NCI-H345 treated with DMSO at 0.1 percent for 48 hours (cell line): ENCODE measurements around the gene PAQR3.

Experiments used
- DNase-seq: peaks from one replicate; lab custom pipeline; 2025; ENCODE audit not compliant: unreplicated experiment; lab: John Stamatoyannopoulos, UW

PAQR3 gene

DNA sequence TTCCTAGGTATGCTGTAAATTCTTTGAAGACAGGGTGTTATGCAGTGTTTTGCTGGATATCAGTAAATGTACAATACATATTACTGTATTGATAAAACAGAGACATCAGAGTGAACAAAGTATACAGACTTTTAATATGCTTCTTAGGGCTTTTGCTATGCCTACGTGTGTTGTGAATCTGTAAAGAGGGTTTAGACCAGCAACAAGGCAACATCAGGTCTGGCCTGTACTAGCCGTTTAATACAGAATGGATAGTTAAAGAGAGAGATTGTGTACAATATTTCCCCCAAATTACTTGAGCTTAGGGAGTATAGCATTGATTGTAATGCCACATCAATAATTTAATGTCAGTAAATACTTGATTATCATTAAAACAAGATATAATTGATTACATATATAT lies 75.2 kb downstream of the PAQR3 start:
- DNase-seq = no peak

DNA sequence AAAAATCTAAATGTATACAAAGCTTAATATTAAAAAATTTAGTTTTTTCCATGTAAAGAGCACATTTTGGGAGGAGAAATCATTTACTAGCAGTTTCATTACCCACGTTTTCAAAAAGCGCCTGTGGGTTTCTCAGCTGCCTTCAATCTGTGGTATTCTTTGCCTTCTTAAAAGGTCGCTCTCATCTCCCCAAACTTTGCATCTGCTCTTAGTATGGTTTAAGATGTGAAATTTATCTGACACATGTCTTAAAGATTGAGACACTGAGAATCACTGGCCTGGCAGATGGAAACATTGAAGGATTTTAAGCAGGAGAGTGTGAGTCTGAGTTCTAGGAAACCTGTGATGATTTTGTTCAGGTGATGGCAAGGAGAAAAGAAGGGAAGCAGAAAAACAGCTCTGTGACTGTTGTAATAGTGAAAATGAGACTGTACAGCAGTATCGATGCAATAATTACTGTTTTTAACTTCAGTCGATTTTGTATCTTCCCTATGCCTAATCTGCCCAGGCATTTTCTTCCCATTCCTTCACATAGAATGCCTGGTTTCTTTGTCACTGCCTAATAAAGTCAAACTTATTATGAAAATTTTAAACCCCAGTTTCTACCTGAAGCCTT lies 75.9 kb downstream of the PAQR3 start:
- DNase-seq = no peak

DNA sequence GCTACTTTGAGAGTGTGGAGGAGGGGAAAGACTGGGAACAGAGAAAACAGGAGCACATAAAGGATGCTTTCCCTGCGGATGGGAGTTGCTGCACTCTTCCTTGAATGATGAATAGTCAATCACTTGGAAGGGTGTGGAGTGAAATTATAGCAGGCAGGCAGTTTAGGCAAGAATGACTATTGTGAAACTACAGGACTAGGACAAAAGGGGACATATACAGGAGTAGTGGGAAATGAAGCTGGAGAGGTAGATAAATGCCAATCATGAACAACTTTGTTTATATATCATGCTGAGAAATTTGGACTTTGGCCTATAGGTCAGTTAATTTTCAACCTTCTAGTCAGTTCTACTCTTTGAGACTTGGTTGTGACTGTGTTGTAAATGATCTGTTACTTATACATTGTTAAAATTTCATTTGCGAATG lies 76.9 kb downstream of the PAQR3 start:
- no peak for DNase-seq
